ENCODE measurements around the gene OR2J2.

DNA sequence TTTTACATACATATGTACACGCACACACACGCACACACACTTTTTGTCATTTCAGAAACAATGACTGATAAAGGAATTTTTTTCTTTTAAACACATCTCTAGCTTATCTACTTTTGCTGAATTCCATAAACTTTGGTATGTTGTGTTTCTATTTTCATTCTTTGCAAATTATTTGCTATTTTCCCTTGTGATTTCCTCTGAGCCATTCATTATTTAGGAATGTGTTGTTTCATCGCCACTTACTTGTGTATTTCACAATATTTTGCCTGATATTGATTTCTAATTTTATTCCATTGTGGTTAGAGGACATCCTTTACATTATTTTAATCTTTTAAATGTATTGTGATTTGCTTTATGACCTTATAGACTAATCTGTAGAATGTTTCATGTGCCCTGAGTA lies 23.6 kb upstream of the OR2J2 start:
- TF ChIP-seq, protein P1, sequence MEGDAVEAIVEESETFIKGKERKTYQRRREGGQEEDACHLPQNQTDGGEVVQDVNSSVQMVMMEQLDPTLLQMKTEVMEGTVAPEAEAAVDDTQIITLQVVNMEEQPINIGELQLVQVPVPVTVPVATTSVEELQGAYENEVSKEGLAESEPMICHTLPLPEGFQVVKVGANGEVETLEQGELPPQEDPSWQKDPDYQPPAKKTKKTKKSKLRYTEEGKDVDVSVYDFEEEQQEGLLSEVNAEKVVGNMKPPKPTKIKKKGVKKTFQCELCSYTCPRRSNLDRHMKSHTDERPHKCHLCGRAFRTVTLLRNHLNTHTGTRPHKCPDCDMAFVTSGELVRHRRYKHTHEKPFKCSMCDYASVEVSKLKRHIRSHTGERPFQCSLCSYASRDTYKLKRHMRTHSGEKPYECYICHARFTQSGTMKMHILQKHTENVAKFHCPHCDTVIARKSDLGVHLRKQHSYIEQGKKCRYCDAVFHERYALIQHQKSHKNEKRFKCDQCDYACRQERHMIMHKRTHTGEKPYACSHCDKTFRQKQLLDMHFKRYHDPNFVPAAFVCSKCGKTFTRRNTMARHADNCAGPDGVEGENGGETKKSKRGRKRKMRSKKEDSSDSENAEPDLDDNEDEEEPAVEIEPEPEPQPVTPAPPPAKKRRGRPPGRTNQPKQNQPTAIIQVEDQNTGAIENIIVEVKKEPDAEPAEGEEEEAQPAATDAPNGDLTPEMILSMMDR (conservative IDR thresholded peaks at IDR 0.05 in 1 of 2, IDR thresholded peaks at IDR 0.05 in 1 of 2; ENCODE audit: extremely low read depth in 1 of 2, insufficient read depth in 1 of 2, low read depth in 1 of 2, low read length in 2 of 2) = no peak
- no peak for TF ChIP-seq EZH2 (IDR thresholded peaks at IDR 0.05; ENCODE audit: borderline replicate concordance, low read length)

Data from mammary epithelial cell (primary cell).